Type B pancreatic cell (in vitro differentiated cells): Measurements from ENCODE around the gene EIF3B. TPM values are rescaled to one million over a fixed set of nuclear protein-coding genes. Genes with fewer than 3 reads are reported as not detected.

Source experiments
- DNase-seq: peaks from one replicate; pipeline ENCODE4 v3.0.0; 2021; ENCODE audit warnings: mixed read lengths; ENCODE audit not compliant: unreplicated experiment; ENCODE audit errors: extremely low spot score
- H3K27ac Mint-ChIP-seq: 2 replicates; pipeline ENCODE4 v1.8.0; 2021; ENCODE audit warnings: mild to moderate bottlenecking, mixed read lengths
- H3K27me3 Mint-ChIP-seq: 2 replicates; pipeline ENCODE4 v1.8.0; 2021; ENCODE audit warnings: mixed read lengths
- H3K36me3 Mint-ChIP-seq: 2 replicates; pipeline ENCODE4 v1.8.0; 2021; ENCODE audit warnings: mixed read lengths
- H3K4me1 Mint-ChIP-seq: one replicate; pipeline ENCODE4 v1.8.0; 2021; ENCODE audit warnings: mixed read lengths; ENCODE audit not compliant: unreplicated experiment
- H3K4me3 Mint-ChIP-seq: 2 replicates; pipeline ENCODE4 v1.8.0; 2021; ENCODE audit warnings: mild to moderate bottlenecking, mixed read lengths
- H3K9me3 Mint-ChIP-seq: 2 replicates; pipeline ENCODE4 v1.8.0; 2021; ENCODE audit warnings: mixed read lengths
- CTCF ChIP-seq: fragments of 200-600 bp; sonication (generic); conservative IDR thresholded peaks from 2 replicates; pipeline ENCODE4 v1.5.0; 2021; ENCODE audit warnings: antibody characterized with exemption, mild to moderate bottlenecking
- total RNA-seq: library from RNA; stranded (reverse); gene quantifications from 2 replicates; pipeline ENCODE4 v1.2.1, GENCODE V29; 2021; ENCODE audit warnings: low replicate concordance

EIF3B gene
- total RNA-seq, 1 donor from 2014 or later = 178 TPM

- no peaks in the 10 kb centered on the region for H3K27me3 Mint-ChIP-seq
- H3K4me3 Mint-ChIP-seq = no peak overlapping the region
- H3K9me3 Mint-ChIP-seq = no peaks in the 10 kb centered on the region
- H3K27ac Mint-ChIP-seq = no peak overlapping the region
- no peak for TF ChIP-seq CTCF
- peaks cover 20% of the 10 kb centered on the region for H3K36me3 Mint-ChIP-seq
- no peaks in the 10 kb centered on the region for H3K4me1 Mint-ChIP-seq
- DNase-seq = no peak
Observed at GRCh38 chr7:2379821-2380450, 25.3 kb downstream of the EIF3B start.

GRCh38 chr7:2380461-2380860 is 25.8 kb downstream of the EIF3B start:
- H3K4me3 Mint-ChIP-seq = no peak overlapping the region
- H3K27ac Mint-ChIP-seq = no peak overlapping the region
- no peaks in the 10 kb centered on the region for H3K4me1 Mint-ChIP-seq
- H3K27me3 Mint-ChIP-seq = no peaks in the 10 kb centered on the region
- DNase-seq = no peak
- H3K9me3 Mint-ChIP-seq = no peaks in the 10 kb centered on the region
- H3K36me3 Mint-ChIP-seq = peaks cover 20% of the 10 kb centered on the region
- TF ChIP-seq CTCF = no peak

GRCh38 chr7:2381227-2381626 is 26.6 kb downstream of the EIF3B start:
- TF ChIP-seq CTCF = no peak
- H3K4me3 Mint-ChIP-seq = no peak overlapping the region
- H3K27ac Mint-ChIP-seq = no peak overlapping the region
- no peaks in the 10 kb centered on the region for H3K4me1 Mint-ChIP-seq
- H3K27me3 Mint-ChIP-seq = no peaks in the 10 kb centered on the region
- DNase-seq = no peak
- no peaks in the 10 kb centered on the region for H3K9me3 Mint-ChIP-seq
- peaks cover 20% of the 10 kb centered on the region for H3K36me3 Mint-ChIP-seq

GRCh38 chr7:2381881-2382509 is 27.4 kb downstream of the EIF3B start:
- no peak for TF ChIP-seq CTCF
- Mint-ChIP-seq H3K27ac (no peak overlapping the region), H3K36me3 (peaks cover 18% of the 10 kb centered on the region), H3K27me3 (no peaks in the 10 kb centered on the region), H3K4me3 (no peak overlapping the region), H3K4me1 (no peaks in the 10 kb centered on the region), H3K9me3 (no peaks in the 10 kb centered on the region)
- no peak for DNase-seq

- no peak overlapping the region for H3K27ac Mint-ChIP-seq
- H3K36me3 Mint-ChIP-seq = peaks cover 7% of the 10 kb centered on the region
- H3K9me3 Mint-ChIP-seq = no peaks in the 10 kb centered on the region
- H3K4me3 Mint-ChIP-seq = no peak overlapping the region
- no peak for TF ChIP-seq CTCF
- H3K27me3 Mint-ChIP-seq = no peaks in the 10 kb centered on the region
- no peaks in the 10 kb centered on the region for H3K4me1 Mint-ChIP-seq
- no peak for DNase-seq
Observed at GRCh38 chr7:2383543-2384274, 29.1 kb downstream of the EIF3B start.
